Common myeloid progenitor, CD34-positive (primary cell): Measurements from ENCODE around the gene LYRM9.
A peak's percentile ranks its signal among the peaks of the same experiment; 100 is the strongest.

Experiments
- CTCF ChIA-PET: fragments of 350-600 bp; sonication (Branson Sonifier 250); formaldehyde crosslinking; loops from one replicate; lab custom pipeline; 2021; ENCODE audit warnings: antibody characterized with exemption; lab: Charles Lee
- POLR2A ChIA-PET: fragments of 350-600 bp; sonication (Branson Sonifier 250); formaldehyde crosslinking; loops from one replicate; lab custom pipeline; 2021; ENCODE audit warnings: antibody characterized with exemption; lab: Charles Lee
- DNase-seq, 3 donors: peaks; one replicate each; pipeline versions ENCODE4 v3.0.0 to v3.0.0-alpha.2; 2013
- H3K27ac ChIP-seq, 2 experiments: 1 replicate in 1 of 2; 2 replicates in 1 of 2; pipeline ENCODE4 v1.7.0; 2013; ENCODE audit warnings: inconsistent platforms in 2 of 2, low read length in 2 of 2, mild to moderate bottlenecking in 2 of 2, low read depth in 1 of 2, moderate library complexity in 1 of 2; ENCODE audit not compliant: severe bottlenecking in 2 of 2, insufficient read depth in 1 of 2, poor library complexity in 1 of 2
- H3K27me3 ChIP-seq, 5 experiments: replicated peaks in 2 of 5; 1 replicate in 3 of 5; 2 replicates in 2 of 5; pipeline versions ENCODE4 v1.6.1 to v1.7.0; 2013; ENCODE audit warnings: low read length in 4 of 5, mild to moderate bottlenecking in 2 of 5, moderate library complexity in 2 of 5, inconsistent platforms in 1 of 5; ENCODE audit not compliant: insufficient read depth in 5 of 5, control insufficient read depth in 4 of 5
- H3K36me3 ChIP-seq, 4 experiments: 1 replicate in 2 of 4; 2 replicates in 2 of 4; pipeline versions ENCODE4 v1.6.1 to v1.7.0; 2013; ENCODE audit warnings: low read length in 3 of 4, control low read depth in 1 of 4, mild to moderate bottlenecking in 1 of 4; ENCODE audit not compliant: control insufficient read depth in 4 of 4, insufficient read depth in 4 of 4
- H3K4me1 ChIP-seq, 4 experiments: 1 replicate in 3 of 4; 2 replicates in 1 of 4; pipeline versions ENCODE4 v1.6.1 to v1.7.1; 2013; ENCODE audit warnings: low read length in 3 of 4, mild to moderate bottlenecking in 3 of 4, control low read depth in 1 of 4, inconsistent platforms in 1 of 4, moderate library complexity in 1 of 4; ENCODE audit not compliant: control insufficient read depth in 4 of 4, insufficient read depth in 4 of 4; ENCODE audit errors: control extremely low read depth in 1 of 4
- H3K4me3 ChIP-seq, 7 experiments: 1 replicate in 4 of 7; 2 replicates in 3 of 7; pipeline versions ENCODE4 v1.5.1 to v1.7.0; 2013; ENCODE audit warnings: mild to moderate bottlenecking in 7 of 7, low read length in 6 of 7, moderate library complexity in 6 of 7, inconsistent platforms in 2 of 7, low read depth in 2 of 7, control low read depth in 1 of 7; ENCODE audit not compliant: insufficient read depth in 4 of 7, control insufficient read depth in 1 of 7; ENCODE audit errors: extremely low read depth in 1 of 7
- H3K9me3 ChIP-seq, 5 experiments: 1 replicate in 4 of 5; 2 replicates in 1 of 5; pipeline versions ENCODE4 v1.6.1 to v1.7.1; 2013; ENCODE audit warnings: low read length in 4 of 5, mild to moderate bottlenecking in 2 of 5, inconsistent platforms in 1 of 5, low read depth in 1 of 5, moderate library complexity in 1 of 5; ENCODE audit not compliant: control insufficient read depth in 4 of 5, insufficient read depth in 2 of 5; ENCODE audit errors: control extremely low read depth in 1 of 5
- WGBS: methylation state at CpG from one replicate; pipeline ENCODE4 v1.1.5; 2013; ENCODE audit not compliant: insufficient coverage; 5-methylcytosine and 5-hydroxymethylcytosine counted together

The LYRM9 gene

GRCh38 chr17:27870345-27870744 lies 22.8 kb downstream of the LYRM9 start:
- Histone ChIP-seq H3K36me3 (peaks cover 0 to 3% (median 0%) of the 10 kb centered on the region in 4 experiments), H3K4me3 (no peak overlapping the region), H3K9me3 (peaks cover 0 to 4% (median 2%) of the 10 kb centered on the region in 5 experiments), H3K27me3 (no peaks in the 10 kb centered on the region), H3K4me1 (no peaks in the 10 kb centered on the region), H3K27ac (no peak overlapping the region)
- CTCF ChIA-PET: interaction anchor here (1.2 to 1.8 kb wide), 2 partner anchors 15 to 64 kb away, joined by 3 to 4 read pairs; no protein-coding TSS in a partner anchor
- WGBS: no CpG with 5 or more reads among the region's 2 CpGs
- POLR2A ChIA-PET: no interaction called here
- no peak for DNase-seq

DNA sequence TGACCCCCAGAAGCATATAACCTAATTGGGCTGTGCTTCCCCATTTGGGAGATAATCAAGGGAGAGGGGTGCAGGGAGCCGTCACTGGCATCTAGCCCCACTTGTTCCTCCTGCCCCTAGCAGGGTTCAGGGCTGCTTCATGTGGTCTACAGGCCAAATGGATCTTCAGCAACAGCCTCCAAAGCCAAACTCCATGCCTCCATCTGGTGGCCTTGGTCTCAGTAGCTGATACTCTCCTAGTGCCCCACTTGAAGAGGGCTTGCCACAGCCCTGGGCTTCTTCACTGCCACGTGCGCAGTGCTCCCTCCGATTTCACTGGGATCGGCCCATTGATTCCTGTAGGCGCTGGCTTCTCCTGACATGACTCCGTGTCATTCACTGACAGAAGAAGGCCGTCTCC lies 24.6 kb downstream of the LYRM9 start:
- H3K36me3 ChIP-seq: no peaks in the 10 kb centered on the region
- DNase-seq: peak; percentile 5 to 20 (median 17)
- no peak overlapping the region for H3K4me3 ChIP-seq
- H3K9me3 ChIP-seq: peaks cover 0 to 3% (median 2%) of the 10 kb centered on the region in 5 experiments
- no peaks in the 10 kb centered on the region for H3K4me1 ChIP-seq
- H3K27ac ChIP-seq: no peak overlapping the region
- 96% methylated on average over 8 of the region's 8 CpGs for WGBS
- ChIA-PET POLR2A (interaction anchor here (0.5 kb wide), 1 partner anchor 59 kb away, joined by 3 read pairs; no protein-coding TSS in a partner anchor), CTCF (interaction anchor here (1.2 kb wide), 1 partner anchor 61 kb away, joined by 3 read pairs; no protein-coding TSS in a partner anchor)
- H3K27me3 ChIP-seq: peaks cover 0 to 1% (median 0%) of the 10 kb centered on the region in 5 experiments

GRCh38 chr17:27862840-27863239 lies 30.3 kb downstream of the LYRM9 start:
- Histone ChIP-seq H3K27ac (no peak overlapping the region), H3K4me3 (no peak overlapping the region), H3K27me3 (peaks cover 0 to 4% (median 0%) of the 10 kb centered on the region in 5 experiments), H3K4me1 (no peaks in the 10 kb centered on the region), H3K36me3 (no peaks in the 10 kb centered on the region), H3K9me3 (no peaks in the 10 kb centered on the region)
- ChIA-PET CTCF (no interaction called here), POLR2A (no interaction called here)
- 94% methylated on average over 3 of the region's 4 CpGs for WGBS
- no peak for DNase-seq

GRCh38 chr17:27862004-27862403 lies 31.2 kb downstream of the LYRM9 start:
- H3K4me3 ChIP-seq: no peak overlapping the region
- no peaks in the 10 kb centered on the region for H3K9me3 ChIP-seq
- ChIA-PET CTCF (no interaction called here), POLR2A (no interaction called here)
- 98% methylated on average over 4 of the region's 4 CpGs for WGBS
- H3K27ac ChIP-seq: no peak overlapping the region
- no peaks in the 10 kb centered on the region for H3K36me3 ChIP-seq
- DNase-seq: no peak
- peaks cover 0 to 4% (median 0%) of the 10 kb centered on the region in 5 experiments for H3K27me3 ChIP-seq
- no peaks in the 10 kb centered on the region for H3K4me1 ChIP-seq

DNA sequence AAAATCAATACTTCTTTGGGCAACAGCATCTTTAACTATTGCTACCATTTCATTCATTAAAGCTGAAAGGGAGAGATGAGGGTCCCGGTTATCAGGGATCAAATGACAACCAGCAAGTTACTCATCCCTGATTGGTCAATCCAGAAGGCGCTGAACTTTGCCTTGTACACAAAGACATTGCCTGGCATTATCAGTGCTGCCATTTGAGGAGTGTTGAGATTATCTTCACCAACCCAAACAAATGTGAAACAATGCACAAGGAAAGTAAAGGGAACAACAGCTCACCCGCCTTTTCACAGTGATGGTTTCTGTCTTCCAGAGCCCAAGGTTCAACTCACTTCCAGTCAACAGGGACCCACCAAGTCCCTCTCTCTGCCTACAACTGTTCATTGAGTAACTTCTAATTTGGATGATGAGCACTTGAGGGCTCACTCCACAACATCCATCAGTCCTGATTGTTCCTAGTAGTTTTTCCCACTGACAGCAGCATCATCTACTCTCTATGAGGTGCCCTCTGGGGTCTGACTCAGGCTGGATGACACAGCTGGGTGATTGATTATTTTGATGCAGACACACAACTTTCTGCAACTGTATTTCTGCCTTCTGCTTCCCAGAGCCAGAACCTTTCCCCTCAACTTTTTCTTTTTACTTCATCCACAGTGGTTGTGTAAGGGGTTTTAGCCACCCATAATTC lies 32.0 kb downstream of the LYRM9 start:
- ChIA-PET CTCF (interaction anchor here (1.2 kb wide), 1 partner anchor 19 kb away, joined by 4 read pairs; no protein-coding TSS in a partner anchor), POLR2A (no interaction called here)
- 100% methylated on average over 1 of the region's 3 CpGs for WGBS
- no peaks in the 10 kb centered on the region for H3K36me3 ChIP-seq
- no peaks in the 10 kb centered on the region for H3K9me3 ChIP-seq
- H3K4me1 ChIP-seq: no peaks in the 10 kb centered on the region
- DNase-seq: no peak
- H3K4me3 ChIP-seq: no peak overlapping the region
- H3K27ac ChIP-seq: no peak overlapping the region
- H3K27me3 ChIP-seq: peaks cover 0 to 4% (median 0%) of the 10 kb centered on the region in 5 experiments

GRCh38 chr17:27858621-27859305 lies 34.4 kb downstream of the LYRM9 start:
- Histone ChIP-seq H3K27ac (no peak overlapping the region), H3K4me1 (no peaks in the 10 kb centered on the region), H3K27me3 (peaks cover 0 to 3% (median 0%) of the 10 kb centered on the region in 5 experiments), H3K9me3 (no peaks in the 10 kb centered on the region), H3K4me3 (no peak overlapping the region), H3K36me3 (no peaks in the 10 kb centered on the region)
- DNase-seq: no peak
- ChIA-PET POLR2A (no interaction called here), CTCF (interaction anchor here (1.4 kb wide), 1 partner anchor 11 kb away, joined by 3 read pairs; no protein-coding TSS in a partner anchor)
- WGBS: 96% methylated on average over 3 of the region's 6 CpGs
